Adrenal gland (tissue), 5 donors: ENCODE measurements around the gene SH3RF1.

ENCODE experiments used
- POLR2A ChIP-seq, 2 donors: fragments of 450-650 bp; IDR thresholded peaks; one replicate each; pipeline ENCODE4 v1.6.1; 2017; ENCODE audit warnings: antibody characterized with exemption in 2 of 2, mild to moderate bottlenecking in 2 of 2, moderate library complexity in 1 of 2
- TF ChIP-seq, protein P1 (sequence below), 6 experiments: fragments of 450-650 bp in 4 of 6; fragments of 200-600 bp in 2 of 6; sonication (generic) in 1 of 6; IDR thresholded peaks; 1 replicate in 5 of 6; 2 replicates in 1 of 6; pipeline versions ENCODE4 v1.5.1 to v1.8.0; 2016 to 2021; ENCODE audit warnings: antibody characterized with exemption in 6 of 6, mild to moderate bottlenecking in 2 of 6, moderate library complexity in 1 of 6
- donor health status: DM: no; HTN: no; CAD: no.

DNA sequence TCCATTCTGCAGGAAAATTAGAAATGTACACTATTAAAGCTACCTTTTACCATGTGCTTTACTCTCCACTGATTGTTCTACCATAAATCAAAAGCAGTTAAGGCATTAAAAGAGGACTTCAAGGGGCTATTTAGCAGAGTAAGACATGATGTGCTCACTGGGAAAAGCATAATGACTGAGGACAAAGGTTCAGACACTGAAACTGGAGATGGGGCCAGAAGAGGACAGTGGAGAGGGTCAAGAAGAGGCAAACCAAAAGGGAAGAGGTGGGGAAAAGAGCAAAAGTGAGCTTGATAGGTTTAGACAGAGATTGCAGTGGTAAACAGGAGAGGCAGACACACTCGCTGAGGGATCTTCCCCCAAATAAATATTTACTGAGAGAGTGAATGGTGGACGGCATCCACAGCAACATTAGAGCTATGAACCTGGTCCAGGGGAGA, 23.8 kb downstream of the SH3RF1 start:
- TF ChIP-seq, protein P1, sequence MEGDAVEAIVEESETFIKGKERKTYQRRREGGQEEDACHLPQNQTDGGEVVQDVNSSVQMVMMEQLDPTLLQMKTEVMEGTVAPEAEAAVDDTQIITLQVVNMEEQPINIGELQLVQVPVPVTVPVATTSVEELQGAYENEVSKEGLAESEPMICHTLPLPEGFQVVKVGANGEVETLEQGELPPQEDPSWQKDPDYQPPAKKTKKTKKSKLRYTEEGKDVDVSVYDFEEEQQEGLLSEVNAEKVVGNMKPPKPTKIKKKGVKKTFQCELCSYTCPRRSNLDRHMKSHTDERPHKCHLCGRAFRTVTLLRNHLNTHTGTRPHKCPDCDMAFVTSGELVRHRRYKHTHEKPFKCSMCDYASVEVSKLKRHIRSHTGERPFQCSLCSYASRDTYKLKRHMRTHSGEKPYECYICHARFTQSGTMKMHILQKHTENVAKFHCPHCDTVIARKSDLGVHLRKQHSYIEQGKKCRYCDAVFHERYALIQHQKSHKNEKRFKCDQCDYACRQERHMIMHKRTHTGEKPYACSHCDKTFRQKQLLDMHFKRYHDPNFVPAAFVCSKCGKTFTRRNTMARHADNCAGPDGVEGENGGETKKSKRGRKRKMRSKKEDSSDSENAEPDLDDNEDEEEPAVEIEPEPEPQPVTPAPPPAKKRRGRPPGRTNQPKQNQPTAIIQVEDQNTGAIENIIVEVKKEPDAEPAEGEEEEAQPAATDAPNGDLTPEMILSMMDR (IDR thresholded peaks at IDR 0.05) = no peak
- TF ChIP-seq POLR2A (IDR thresholded peaks at IDR 0.05) = no peak
